Measurements from ENCODE around the gene CALHM6.

CALHM6 gene

DNA sequence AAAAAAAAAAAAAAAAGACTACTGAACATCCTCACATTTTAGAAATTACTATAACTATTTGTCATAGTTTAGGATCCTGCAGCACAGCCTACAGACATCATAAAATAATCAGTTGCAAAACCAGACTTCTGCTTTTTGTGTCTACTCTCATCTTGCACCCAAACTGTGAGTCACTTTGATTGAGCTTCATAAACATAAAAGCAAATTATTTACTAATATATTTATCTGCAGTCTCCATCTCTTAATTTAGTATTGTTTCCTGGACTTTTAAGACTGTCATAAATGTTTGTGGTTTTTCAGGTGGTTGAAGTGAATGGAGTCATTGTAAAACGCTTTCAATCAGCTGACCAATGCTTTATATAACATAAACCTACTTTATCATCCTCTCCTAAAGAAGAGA, 14.8 kb upstream of the CALHM6 start:
- DNase-seq = peak; percentile 87

DNA sequence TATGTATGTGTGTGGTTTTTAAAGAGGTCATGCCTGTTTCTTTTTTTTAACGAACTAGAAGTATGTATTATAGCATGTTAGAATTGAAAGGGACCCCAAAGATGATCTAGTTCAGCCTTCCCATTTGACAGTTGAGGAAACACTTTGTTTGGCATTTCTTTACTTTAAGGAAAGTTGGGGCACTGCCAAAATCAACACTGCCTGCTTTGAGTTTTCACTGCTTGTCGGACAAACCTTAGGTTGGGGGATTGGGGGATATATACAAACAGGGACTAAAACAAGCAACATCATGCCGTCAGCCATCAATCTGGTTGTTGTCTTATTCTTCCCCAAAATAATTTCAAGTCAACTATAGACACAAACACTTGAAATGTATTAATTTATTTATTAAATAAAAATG, 14.1 kb upstream of the CALHM6 start:
- DNase-seq = no peak

DNA sequence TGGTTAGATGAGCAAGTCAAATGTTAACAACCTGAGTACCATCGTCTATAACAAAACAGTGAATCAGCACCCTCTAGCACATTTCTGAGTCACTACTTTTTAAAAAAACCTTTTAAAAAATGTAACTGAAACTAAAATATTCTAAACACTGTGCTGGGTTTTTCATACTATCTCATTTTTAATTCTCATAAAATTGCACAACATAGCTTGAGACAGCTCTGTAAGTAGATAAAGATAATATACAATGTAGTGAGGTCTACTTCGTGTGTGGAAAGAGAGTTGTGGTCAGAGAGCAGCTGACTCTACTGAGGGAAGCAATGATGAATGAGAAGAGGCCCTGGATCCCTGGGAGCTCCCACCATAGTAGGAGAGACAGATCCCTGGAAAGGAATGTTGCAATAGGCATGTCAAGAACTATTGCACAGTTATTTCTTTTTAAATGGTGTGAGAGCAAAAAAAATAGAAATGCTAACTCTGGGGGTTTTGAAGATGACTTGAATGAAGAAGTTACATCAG, 13.6 kb upstream of the CALHM6 start:
- peak; percentile 97 for DNase-seq

DNA sequence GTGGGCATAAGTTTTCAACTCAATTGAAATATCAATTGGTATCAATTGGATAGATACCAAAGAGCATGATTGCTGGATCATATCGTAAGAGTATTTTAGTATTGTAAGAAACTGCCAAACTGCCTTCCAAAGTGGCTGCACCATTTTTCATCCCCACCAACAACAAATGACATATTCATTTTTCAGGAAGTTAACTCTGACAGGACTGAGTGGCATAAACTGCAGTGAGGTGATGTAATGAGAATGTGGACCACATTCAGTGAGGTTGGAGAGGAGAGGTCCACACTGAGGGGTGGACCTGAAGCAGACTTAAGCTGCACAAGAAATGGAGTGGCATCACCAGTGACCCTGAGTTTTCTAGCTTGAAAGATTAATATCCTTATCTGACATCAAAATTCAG, 11.6 kb upstream of the CALHM6 start:
- DNase-seq = peak; percentile 32

DNA sequence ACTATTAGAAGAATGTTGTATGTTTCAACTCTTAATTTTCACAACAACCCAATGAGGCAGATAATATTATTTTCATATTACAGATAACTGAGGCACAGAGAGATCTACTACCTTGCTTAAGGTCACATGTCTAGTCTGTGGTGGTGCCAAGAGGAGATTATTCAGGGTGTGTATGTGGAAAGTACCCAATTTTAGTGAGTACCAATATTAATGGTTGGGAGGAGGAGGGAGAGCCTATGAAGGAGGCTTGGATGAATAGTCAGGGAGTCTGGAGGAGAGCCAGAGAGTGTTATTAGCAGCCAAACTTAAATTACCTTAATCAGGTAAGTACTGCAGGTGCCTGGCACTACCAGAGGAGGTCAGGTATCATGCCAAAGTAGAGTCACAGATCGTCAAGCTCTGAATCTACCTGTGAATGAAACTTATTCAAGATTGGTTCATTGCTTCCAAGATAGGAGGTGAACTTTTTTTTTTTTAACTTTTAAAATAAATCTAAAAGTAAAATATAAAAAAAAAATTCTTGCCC, 10.9 kb upstream of the CALHM6 start:
- DNase-seq = no peak

DNA sequence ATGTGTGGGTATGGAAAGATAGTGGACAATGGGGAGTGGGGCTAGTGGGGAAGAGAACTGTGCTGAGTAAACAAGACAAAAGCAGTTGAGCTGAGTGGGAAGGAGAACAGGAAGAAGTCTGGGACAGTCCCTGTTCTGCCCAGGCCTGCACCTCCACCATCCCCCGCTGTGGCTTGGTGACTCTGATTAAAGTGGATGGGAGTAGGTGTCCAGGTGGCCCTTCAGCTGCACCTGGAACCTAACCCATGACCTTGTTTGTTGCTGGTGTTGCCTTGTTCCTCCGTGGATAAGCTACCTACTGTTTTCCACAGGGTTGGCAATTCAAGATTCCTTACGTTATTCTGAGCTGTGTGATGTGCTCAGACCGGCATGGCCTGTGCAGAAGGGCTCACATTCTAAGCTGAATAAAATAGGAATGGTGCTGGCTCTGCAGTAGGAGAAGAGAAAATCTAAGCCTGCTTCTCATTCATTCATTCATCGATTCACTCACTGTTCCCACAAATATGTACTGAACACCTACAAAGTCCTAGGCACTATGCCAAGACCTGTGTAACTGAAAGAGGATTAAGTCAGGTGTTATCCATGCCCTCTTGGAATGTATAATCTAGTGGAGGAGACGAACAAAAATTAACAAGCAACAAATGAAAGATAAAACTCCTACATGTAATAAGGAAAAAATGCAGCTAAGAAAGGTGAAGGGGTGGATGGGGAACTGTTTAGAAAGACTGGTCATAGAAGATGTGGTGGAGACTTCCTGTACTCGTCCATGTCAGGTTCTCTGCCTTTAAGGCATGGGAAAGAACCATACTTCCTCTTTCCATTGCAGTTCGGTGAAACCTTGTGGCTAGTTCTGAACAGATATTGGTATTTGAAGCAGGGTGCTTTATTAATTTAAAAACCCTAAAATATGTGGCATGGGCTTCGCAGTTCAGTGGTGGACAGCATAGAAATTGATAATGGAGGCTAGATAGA, 10.1 kb upstream of the CALHM6 start:
- DNase-seq = peak; percentile 68

DNA sequence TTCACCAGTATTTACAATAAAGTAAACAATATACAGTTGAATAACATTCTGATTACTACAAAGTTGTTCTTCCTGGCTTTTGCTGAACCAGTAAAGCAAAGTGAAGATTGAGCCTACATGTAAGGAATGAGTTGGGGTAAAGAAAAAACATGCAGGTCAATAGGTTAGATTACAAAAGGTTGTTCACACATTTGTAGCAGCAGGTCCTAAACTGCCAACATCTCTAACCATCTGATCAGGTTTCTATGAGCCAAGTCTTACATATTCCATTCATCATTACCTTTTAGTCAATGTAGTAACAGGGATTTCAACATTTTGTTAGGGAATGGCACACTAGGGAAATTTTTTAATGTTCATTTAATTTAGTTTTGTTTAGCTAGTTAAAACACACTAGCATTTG, 9.3 kb upstream of the CALHM6 start:
- DNase-seq = no peak

DNA sequence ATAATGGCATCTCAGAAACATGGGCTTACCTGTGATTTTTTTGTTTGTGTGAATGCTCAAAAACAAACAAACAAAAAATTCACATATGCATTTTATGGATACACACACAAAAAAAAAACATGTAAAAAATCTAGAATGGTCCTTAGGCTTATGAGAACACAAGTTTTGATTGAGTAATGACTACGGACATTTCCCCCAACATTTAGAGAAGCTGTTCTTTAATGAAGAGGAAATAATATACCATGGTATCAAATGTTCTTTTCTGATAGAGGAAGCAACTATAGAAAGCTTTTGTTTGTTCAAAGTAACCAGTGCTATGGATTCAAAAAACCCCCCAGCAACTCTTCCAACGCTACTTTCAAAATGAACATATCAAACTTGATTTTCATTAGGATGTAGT, 8.6 kb upstream of the CALHM6 start:
- DNase-seq = no peak

DNA sequence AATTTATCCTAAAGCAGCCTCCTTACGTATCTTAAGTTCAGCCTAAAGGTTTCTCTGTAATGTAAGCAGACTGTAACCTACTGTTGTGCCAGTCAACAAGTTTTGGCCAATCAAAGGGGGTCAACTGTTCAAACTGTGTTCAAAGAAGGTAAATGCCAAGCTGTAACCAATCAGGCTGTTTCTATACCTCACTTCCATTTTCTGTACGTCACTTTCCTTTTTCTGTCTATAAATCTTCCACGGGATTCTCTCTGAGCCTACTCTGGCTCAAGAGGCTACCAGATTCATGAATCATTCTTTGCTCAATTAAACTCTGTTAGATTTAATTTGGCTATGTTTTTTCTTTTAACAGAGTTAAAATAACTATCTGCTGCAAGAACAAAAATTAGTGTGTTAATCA, 5.1 kb upstream of the CALHM6 start:
- DNase-seq = no peak

DNA sequence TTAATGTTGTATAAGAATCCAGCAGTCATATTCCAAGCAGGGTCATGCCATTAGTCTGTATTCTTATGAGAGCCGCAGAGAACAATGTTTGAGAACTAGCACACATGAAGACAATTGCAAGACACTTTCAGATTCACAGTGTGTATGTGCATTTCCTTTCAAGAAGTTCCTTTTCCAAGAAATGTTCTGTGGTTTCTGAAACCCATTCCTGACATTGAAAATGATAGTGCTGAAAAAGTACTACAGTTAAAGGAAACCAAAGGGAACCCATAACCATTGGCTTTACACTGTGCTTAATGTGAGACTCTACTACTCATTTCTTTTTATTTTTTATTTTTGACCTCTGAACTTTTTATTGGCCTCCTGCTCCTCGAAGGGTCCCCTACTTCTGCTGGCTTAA, 4.2 kb upstream of the CALHM6 start:
- peak; percentile 88 for DNase-seq

DNA sequence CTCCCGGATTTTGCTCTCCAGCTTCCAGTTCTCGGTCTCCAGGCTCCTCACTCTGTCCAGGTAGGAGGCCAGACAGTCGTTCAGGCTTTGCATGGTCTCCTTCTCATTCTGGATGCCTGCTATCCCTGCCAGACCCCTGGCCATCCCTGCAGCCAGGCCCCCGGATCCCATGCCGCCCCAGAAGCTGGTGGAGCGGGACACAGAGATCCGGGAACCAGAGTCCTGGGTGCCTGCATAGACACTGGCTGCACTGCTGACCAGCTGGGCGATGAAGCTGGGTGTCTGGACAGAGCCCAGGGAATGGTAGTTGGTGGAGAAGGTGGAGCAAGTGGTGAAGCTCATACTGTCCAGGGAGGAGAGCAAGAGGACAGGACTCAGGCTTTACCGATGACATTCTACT, 2.9 kb upstream of the CALHM6 start:
- no peak for DNase-seq

DNA sequence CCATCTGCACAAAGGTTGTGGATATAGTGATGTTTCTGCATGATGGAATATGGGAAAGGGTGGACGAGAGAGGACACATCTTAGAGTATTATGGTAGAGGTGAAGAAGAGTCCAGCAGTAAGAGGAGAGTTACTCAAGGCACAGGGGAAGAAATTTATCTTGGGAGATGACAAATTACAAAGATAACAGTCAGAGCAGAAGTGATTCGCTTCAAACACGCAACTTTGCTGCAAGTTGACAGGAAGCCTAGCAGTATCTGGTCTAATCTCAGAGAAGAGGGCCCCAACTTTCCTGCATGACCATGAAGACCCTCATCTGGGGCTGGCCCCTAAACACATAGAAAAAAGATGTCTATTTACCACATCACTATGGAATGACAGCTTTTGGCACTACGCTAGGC, 1.2 kb upstream of the CALHM6 start:
- no peak for DNase-seq

DNA sequence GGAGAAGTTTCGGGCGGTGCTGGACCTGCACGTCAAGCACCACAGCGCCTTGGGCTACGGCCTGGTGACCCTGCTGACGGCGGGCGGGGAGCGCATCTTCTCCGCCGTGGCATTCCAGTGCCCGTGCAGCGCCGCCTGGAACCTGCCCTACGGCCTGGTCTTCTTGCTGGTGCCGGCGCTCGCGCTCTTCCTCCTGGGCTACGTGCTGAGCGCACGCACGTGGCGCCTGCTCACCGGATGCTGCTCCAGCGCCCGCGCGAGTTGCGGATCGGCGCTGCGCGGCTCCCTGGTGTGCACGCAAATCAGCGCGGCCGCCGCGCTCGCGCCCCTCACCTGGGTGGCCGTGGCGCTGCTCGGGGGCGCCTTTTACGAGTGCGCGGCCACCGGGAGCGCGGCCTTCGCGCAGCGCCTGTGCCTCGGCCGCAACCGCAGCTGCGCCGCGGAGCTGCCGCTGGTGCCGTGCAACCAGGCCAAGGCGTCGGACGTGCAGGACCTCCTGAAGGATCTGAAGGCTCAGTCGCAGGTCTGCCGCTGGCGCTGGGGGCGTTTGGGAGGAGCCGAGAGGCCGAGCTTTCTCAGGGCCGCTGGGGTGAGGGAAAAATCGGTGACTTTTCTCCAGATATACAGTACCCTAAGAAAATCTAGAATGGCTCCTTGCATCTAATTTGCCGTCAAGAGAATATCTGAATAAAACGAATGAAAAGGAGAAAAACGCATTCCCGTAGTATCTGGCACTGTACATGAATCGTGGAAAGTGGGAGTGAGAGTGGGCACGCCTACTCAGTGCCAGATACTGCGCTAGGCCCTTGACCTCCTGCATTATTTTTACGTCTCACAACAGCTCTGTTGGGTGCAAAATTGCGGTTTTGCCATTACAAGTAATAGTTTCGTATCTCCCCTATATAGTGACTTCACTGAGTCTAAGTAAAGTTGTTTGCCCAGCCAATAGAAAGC, 1.0 kb downstream of the CALHM6 start:
- peak; percentile 63 for DNase-seq

DNA sequence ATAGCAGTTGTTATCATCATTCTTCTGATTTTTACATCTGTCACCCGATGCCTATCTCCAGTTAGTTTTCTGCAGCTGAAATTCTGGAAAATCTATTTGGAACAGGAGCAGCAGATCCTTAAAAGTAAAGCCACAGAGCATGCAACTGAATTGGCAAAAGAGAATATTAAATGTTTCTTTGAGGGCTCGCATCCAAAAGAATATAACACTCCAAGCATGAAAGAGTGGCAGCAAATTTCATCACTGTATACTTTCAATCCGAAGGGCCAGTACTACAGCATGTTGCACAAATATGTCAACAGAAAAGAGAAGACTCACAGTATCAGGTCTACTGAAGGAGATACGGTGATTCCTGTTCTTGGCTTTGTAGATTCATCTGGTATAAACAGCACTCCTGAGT, 2.1 kb downstream of the CALHM6 start:
- no peak for DNase-seq

DNA sequence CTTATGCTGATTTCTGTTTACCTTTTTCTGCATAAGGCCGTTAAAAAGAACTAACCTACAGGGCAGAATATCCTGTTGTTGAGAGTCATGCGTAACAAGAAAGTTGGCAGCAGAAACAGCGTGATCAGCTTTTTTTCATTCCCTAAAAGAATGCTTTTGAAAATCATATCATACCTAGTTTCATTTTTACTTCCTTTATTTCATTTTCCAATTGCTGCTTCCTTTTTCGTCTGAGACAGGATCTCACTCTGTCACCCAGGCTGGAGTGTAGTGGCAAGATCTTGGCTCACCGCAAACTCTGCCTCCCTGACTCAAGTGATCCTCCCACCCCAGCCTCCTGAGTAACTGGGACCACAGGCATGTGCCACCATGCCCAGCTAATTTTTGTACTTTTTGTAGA, 4.1 kb downstream of the CALHM6 start:
- peak; percentile 90 for DNase-seq

DNA sequence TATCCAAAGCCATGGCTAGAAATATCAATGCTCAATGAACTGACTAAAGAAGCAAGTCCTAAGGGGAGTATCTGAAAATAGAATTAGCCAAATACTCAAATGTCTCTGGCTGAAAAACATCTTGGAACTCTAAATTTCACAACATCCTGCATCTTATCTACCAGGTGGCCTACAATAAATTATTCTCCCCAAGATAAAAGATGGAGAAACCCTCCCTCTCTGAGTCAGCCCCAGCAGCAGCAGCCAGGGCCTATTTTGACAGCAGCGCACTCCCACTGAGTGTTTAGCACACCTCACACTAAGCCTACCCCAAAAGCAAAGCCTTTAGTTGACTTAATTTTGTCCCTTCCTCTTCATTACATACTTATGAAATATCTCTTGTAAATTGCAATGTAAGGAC, 5.9 kb downstream of the CALHM6 start:
- no peak for DNase-seq

DNA sequence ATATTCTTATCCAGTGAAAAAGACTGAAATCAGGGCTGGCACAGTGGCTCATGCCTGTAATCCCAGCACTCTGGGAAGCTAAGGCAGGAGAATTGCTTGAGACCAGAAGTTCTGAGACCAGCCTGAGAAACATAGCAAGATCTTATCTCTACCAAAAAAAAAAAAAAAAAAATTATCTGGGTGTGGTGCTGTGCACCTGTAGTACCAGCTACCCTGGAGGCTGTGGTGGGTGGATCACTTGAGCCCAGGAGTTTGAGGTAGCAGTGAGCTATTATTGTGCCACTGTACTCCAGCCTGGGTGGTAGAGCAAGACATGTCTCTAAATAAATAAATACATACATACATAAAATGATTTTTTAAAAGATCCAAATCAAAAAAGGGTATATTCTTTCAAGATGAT, 6.3 kb downstream of the CALHM6 start:
- DNase-seq = no peak

DNA sequence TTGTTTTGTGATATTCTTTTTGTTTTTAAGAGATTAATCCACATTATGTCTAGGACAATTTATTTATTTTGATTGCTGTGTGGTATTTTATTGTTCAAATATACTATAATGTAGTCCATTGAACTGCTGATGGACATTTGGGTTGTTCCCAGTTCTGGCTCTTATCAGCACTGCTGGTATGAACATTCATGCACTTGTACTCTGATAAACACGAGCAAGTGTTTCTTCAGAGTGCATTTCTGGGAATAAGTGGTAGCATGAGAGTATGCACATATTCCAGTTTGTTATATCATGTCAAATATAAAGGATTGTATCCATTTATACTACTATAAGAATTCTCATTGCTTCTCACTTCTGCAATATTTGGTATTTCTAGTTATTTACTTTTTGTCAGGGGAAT, 7.1 kb downstream of the CALHM6 start:
- DNase-seq = no peak

DNA sequence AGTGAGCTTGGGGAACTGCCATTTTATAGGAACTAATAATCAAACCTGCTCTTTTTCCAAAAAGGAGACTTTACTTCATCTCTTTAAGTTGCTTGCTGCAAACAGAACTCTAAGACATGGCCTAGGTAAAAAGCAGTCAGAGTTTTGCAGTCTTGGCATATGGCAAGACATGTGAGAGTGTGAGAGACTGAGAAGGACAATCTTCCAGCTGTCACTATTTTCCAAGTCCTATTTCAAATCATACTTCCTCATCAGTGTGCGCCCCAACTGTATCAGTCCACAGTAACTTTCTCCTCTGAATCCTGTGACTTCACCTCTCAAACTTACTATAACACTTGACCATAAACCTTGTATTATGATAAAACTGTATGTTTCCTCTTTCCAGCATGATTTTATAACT, 10.4 kb downstream of the CALHM6 start:
- no peak for DNase-seq

DNA sequence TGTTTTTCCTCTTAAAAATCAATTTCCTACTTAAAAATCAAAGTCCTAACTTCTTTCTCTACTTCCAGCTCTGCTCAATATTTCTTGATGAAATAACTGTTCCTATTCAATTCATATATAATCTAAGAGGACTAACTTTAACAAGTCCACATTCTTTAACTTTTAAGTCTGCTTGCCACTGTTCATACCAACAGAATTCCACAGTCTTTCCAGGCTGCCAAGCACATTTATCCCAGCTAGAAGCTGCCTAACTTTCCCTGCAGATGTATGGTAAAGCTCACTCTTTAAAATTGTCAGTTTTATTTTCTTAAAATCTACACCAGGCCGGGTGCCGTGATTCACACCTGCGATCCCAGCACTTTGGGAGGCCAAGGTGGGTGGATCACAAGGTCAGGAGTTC, 11.5 kb downstream of the CALHM6 start:
- no peak for DNase-seq

DNA sequence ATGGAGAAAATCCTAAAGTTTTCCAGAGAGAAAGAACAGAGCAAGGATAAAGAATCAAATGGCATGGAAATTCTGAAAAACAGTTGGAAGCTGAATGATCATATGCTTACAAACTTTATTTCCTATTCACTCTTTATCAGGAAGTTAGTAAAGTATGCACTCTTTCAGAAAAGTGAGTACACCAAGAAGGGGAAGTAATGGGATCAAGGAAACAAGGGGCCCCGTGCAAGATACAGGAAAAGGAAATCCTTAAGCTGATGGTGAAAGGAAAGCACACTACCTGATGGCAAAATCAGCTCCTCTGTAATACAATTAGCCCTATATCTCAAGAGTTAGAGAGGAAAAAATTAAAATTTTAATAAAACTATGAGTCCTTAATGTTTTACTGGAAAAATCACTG, 14.0 kb downstream of the CALHM6 start:
- DNase-seq = peak; percentile 32

DNA sequence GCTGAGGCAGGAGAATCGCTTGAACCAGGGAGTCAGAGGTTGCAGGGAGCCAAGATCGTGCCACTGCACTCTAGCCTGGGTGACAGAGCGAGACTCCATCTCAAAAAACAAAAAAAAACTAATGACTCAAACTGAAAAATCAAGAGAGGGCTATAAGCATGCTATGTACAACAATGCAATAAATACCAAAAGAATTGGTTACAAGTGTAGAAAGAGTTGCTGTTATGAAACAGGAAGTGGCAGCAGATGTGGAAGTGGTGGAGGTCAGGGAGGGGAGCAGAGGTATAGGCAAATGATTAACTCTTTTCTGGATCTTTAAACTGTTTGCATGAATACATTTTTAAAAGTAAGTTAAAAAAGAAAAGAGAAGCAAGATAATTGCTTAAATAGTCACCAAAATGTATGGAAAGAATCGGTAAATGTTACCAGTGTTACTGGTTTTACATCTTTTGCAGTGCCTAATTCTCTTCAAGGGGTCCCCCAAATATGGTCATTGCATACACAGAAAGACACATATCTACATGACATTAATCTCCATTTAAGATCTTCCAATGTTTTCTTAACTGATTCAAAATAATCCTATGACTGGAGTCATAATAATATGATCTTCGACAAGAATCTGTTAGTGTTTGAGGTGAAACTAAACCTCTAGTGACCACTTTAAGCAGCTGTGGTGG, 15.0 kb downstream of the CALHM6 start:
- peak; percentile 70 for DNase-seq

DNA sequence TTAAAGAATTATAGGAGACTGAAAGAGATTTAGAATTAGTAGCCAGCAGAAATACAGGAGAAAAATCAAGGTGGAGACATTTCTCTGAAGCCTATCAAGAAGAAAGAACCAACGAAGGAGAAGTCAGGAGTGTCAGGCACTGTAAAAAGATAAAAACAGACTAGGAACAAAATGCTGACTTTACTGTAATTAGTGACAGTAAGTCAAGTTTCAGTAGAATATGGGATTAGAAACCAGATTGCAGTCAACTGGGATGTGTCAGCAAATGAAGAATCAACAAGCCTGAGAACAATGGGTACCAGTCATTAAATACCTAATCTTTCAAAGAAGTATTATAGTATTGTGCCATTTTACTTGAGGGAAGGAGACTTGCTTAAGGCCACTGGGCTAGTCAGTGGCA, 21.6 kb downstream of the CALHM6 start:
- DNase-seq = no peak
